NCI-H187 (cell line): Measurements from ENCODE around the gene AZI2.

ENCODE experiments used
- DNase-seq, 2 experiments: peaks; one replicate each; lab custom pipeline; 2025; lab: John Stamatoyannopoulos, UW

AZI2 gene, protein sequence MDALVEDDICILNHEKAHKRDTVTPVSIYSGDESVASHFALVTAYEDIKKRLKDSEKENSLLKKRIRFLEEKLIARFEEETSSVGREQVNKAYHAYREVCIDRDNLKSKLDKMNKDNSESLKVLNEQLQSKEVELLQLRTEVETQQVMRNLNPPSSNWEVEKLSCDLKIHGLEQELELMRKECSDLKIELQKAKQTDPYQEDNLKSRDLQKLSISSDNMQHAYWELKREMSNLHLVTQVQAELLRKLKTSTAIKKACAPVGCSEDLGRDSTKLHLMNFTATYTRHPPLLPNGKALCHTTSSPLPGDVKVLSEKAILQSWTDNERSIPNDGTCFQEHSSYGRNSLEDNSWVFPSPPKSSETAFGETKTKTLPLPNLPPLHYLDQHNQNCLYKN

DNA sequence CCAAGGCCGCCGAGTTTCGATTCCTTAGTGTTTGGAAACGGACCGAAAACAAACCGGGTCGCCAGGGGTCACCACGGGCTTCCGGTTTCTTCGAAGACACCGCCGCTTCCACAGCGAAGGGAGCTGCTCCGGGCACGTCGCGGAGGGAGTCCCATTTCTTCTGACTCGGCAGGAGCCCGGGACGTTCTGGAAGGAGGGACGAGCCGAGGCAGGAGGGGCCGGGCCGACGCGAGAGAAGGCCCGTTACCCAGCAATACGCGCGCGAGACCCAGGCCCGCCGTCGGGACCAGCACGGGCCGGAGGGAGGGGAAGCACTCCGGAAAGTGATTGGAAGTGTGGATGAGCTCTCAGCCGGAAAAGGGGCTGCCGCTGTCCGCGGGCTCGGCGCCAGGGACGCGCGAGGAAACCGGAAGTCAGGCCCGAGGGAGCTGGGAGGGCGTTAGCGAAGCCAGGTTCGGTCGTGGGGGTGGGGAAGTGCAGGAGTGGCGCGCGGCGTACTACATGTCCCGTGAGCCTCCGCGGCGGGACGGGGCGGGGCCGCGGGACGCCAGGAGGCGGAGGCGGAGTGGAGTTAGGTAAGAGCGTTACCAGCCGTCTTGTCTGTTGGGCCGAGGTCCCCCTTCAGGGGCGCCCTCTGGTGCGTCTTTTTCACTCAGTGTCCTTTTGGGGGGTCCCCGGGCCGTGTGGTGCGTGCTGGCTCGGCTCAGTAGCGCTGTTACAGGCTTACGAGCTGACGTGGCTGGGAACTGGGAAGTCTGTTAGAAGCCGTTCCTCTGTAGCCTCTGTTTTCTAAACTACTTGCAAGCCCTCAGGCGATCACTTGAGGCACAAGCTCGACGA, at the start of gene AZI2, which contains the start of gene ZCWPW2:
TSS of gene AZI2 (minus strand) at position 196 of the 840 bp plus-strand sequence. CDS start 8,207 bp downstream, outside the sequence.
TSS of gene ZCWPW2 (plus strand) at position 93 of the 840 bp plus-strand sequence. CDS start 64,348 bp downstream, outside the sequence.
- peak; percentile 81 to 83 for DNase-seq

DNA sequence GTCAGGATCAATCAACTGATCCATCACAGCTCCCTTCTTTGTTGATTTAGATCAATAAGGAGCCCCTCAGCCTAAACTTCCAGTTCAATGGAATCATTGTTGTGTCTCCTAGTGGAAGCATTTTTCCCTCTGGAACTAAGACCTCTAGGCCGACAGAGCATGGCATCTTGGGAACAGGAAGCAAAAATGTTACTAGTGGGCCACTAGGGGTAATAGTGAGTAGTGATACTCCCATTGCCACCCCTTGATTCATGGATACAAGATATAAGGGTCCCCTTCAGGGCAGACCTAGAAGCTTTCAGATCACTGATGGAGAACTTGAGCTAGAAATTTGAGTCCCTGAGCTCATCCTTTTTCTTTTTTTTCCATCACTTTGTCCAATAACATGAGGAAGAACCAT, 40.4 kb upstream of the AZI2 start:
- DNase-seq: no peak

DNA sequence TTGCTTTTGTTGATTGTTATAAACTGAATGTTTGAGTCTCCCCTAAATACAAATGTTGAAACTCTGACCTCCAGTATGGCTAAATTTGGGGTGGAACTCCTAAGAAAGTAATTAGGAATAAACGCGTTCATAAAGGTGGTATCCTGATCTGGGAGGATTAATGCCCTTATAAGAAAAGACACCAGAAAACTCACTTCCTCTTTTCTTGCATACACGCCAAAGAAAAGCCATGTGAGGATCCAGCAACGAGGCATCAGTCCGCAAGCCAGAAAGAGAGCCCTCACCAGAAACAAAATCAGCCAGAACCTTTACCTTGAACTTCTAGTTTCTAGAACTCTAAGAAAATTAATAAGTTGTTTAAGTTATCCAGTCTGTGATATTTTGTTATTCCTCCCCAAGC, 37.4 kb upstream of the AZI2 start:
- DNase-seq: no peak

DNA sequence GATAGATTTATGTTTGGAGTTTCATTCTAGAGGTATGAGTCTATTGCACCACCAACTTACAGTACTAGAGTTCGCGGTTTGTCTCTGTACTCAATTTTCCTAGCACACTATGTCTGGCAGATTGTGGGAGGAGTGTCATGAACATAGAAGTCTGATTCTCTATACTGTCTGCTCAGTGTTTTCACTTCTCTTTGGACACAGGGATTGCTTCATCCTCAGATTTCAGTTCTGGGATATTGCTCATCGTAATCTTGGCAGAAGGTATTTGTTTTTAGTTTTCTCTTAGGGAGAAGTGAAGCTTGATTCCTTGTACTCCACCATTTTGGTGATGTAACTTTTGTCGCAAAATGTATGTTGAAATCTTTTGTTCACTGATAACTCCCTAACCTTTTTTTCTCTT, 27.8 kb upstream of the AZI2 start:
- no peak for DNase-seq

DNA sequence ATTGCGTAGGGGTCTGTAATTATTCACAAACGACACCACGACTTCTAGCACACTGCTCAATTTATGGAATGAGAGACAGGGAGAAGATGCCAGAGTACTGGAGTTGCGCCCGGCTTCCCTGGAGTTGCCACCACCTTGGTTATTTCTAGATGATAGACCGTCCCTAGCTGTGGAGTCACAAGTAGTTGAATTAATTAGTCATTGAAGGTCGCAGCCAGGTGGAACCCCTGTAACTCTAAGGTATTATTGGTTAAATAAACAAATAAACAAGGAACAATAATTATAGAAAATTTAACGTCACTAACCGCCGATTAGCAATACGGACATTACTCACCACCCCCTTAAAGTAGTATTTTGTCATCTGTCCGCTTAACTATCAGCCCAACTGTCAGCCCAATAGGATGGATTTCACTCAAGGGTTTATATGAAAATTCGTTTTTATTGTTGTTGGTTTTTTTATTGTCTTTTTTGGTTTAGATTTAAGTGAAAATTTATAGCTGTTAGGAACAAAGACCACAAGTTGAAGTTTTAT, 911 bp upstream of the AZI2 start:
- DNase-seq: no peak

DNA sequence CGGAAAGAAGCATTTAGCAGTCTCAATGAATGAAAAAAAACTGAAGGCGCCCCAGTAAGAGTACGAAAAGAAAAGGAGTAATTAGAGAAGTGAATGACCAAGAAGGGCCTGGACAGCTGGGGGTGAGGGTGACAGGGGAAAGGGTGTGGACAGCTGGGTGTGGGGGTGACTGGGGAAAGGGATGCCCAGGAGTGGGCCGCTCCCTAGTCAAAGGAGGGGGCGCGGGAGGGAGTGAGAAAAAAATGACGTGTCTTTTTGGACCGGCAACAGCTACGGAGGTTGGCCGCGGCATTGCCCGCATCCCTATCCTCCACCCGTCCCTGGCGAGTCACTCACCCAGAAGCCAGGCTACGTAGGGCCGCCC, 377 bp downstream of the AZI2 start:
- no peak for DNase-seq

DNA sequence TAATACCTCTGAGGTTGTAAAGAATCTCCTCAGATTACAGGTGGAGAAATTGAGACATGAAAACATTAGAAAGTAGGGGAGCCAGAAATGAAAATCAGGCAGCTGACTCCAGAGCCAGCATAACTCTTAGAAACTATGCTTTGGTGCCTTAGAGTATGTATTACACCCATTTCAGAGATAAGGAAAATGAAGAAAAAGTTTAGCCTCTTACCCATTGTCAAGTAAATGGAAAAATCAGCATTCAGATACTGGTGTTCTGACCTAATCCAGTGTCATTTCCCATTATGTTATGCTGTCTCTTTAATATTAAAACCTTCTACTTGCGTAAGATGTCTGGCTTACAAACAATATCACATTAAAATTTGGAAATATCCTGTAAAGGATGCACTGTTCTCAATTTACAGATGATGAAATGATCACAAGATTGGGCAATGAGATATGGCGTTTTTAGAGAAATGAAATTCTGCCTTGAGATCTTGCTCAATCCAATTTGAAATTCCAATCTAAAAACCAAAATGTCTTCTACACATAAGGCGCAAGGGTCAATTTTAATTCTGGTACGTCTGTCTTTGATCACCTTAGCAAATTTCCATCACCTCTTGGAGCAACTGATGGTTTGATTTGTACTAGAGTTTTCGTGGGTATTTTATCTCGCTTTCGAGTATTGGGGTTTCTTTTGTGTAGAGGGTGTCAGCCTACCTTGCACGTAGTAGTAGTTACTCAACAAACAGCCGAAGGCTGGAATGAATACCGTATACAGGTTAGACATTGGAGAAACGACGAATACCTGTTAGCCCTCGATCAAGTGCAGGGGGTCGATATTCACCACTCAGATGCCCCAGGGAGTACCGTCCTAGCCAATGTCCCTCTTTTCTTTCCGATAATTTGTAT, 1.0 kb downstream of the AZI2 start:
- no peak for DNase-seq

DNA sequence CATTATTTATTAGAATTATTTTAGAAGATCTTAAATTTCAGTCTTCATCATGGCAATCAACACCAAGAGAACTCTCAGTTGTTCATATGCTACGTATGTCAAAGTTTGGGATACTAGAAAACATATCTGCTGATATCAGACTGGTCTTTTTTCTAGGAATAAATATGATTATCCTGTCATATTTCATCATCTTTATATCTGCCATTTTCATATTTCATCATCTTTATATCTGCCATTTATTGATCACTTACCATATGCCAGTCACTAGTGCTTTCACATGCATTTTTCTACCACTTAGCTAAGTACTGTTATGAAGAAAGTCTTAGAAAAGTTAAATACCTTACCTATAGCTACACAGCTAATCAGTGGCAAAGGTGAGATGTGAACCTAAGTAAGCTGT, 2.9 kb downstream of the AZI2 start:
- DNase-seq: no peak

DNA sequence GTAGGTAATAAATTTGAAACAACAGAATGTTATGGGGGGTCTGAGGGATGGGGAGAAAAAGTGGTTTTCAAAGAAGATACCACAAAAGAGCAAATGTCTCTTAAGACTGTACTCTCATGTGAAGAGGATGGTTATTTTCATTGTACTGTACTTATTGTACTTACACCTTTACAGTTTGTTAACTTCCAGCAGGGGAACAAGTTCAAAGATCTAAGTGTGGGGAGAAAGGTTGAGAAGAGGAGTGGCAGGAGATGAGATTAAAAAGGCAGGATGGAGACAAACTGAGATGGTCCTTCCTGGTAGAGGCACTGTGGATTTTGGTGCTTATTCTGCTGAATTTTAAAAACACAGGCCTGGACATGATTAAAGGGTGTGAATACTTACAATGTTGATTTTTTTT, 5.5 kb downstream of the AZI2 start:
- DNase-seq: no peak

DNA sequence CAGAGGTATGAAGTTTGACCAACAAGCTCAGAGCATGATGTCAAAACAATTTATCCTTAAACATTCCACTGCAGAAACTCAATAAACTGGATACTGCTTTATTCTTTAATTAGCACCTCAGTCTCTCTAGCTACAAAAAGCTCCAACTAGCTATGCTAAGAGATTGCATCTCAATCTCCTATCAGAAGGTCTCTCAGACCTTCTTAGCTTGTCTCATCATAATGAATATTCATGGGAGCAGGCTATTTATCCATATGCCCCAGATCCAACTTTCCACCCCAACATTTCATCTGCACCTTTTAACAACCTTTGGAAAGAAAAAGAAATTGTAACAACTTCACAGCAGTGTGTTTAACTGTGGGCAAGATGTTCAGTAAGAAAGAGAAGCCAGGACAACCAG, 11.4 kb downstream of the AZI2 start:
- no peak for DNase-seq

DNA sequence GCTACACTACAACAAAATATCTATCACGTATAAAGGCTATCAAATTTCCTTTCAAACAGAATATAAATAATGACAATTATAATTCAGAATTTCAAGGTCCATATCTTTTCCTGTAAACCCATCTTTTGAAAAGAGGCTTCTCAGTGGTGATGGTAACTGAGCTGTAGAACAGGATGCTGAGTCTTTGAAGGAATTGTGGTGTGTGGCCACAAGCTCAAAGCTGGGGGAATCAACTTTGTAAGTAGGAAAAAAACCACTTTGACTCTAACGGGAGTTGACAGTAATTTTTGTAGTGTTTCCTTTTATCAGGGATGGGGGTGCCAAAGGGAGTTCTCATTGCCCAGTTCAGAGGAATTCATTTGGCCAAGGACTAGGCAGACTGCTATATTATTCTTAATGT, 13.4 kb downstream of the AZI2 start:
- no peak for DNase-seq

DNA sequence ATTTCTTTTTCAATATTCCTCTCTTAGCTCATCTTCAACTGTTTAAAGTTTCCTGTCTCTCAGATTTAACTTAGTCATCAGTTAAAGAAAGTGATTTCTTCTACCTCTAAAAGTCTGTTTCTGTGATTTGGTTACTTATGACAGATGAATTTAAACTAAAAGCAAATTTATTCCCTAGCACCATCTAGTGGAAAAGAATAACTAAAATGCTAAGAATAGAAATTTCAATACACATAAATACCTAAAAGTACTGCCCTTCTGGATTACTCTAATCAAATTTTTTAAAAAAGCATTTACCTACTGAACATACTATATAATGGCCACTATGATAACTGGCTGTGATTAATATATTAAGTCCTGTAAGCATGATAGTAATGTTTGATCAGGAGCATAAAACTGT, 14.1 kb downstream of the AZI2 start:
- no peak for DNase-seq

DNA sequence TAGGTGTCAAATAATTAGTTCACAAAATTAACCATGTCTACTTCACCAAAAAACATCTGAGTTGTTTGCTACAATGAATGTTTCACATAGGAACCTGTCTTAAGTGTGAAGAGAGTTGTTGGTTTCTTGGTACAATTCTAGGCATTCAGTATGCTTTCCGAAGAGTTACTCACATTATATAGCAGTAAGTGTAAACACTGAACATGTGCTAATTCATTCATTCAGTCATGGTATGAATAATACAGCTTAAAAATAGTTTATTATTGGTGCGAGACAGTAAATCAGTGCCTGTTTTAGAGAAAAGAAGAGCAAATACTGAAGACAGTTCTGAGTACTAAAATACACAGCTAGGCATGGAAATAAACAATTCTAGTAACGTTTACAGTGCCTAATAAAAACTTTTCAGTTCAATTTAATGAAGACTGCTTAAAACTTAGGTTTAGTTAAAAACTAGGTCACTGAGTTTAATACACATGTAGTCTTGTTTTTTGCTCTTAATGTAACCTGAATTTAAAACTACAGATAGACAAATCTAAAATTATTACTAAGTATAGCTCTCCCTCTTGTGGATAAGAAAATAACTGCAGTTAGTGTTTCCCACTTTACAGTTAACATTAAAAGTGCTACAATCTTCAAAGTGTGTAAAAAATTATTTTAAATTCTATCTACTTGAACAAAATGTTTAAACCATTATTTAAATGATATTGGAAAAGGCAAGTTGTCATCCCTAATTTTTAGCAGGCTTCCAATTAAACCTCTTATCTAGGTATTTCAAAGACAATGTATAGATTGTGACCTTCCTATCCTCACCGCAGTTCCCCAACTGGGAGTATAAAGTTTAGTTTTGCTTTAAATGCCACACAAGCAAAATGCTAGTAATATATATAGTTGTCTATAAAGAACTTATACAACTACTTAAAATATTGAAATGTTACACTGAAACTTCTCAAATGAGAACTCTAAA, 20.2 kb downstream of the AZI2 start:
- DNase-seq: no peak

DNA sequence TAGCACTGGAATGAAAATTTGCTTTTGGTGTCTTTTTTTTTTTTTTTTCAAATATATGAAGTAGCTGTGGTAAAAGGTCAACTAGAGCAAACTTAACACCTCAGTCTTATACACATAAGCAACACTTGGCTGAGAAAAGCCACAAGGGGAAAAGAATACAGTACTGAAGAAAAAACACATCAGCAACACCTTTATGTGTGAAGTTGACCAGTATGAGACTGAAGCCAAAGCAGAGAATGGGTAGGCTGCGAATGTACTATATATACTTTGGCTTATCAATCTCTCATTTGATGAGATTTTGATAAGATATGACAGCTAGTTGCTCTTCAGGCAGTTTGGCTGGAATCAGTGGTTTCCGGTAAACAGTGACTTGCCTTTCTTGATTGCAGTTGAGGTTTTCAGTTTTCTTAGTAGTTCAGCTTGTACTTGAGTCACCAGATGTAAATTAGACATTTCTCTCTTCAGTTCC, 22.1 kb downstream of the AZI2 start:
- no peak for DNase-seq

DNA sequence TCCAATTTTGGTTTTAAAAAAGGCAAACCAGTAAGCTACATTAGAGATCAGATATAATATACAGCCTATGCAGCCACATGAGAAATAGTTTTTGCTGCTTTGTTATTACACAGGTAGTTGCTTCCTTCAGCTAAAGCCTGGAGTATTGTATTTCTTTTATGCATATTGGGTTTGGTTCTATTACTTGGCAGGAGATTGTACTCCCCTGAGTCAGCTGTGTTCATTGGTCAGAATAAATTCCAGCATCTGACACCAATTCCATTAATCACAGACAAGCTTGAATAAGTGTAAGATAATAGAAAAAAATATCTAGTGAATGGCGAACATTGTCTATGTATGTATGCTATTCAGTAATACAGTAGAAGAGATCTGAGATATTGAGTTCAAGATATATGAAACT, 26.2 kb downstream of the AZI2 start:
- no peak for DNase-seq

DNA sequence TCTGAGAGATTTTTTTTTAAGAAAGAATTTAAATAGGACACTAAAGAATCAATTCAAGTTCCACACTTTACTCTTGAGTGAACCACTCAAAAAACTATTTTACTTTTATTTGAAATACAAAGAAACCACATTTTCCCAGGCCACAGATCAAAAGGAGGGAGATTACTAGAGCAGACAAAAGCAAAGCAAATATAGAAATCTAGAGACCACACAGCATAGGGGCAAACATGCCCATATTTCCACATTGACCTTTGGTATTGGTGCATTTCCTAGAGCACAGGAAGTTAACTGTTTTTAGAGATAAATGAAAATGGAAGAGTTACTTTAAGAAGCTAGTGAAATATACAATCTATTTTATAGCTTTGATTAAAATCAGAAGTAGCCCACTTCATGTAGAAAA, 27.6 kb downstream of the AZI2 start:
- no peak for DNase-seq

DNA sequence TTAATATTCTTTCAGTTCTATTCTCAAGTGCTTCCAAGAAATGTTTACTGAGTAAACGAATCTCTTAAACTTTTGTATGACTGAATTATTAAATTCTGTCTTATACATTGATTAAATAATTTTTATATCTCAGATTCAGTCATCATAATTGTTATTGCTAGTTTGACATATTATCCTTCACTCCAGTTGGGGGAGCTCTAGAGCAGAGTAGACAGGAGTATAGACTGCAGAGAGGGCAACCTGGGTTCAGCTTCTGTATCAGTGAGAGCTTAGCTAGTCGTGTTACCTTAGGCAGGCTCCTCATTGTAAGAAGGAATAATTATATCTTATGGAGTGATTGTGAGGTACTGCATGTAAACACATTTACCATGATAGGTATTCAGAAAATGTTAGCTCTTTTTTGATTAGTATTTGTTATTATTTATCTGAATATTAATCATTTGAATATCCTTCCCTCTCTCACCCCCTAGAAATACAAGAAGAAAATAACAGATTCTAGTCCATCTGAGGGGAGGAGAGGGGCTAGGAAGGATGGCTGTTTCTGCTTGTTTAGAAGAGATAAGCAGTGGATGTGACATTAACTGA, 31.1 kb downstream of the AZI2 start:
- no peak for DNase-seq

DNA sequence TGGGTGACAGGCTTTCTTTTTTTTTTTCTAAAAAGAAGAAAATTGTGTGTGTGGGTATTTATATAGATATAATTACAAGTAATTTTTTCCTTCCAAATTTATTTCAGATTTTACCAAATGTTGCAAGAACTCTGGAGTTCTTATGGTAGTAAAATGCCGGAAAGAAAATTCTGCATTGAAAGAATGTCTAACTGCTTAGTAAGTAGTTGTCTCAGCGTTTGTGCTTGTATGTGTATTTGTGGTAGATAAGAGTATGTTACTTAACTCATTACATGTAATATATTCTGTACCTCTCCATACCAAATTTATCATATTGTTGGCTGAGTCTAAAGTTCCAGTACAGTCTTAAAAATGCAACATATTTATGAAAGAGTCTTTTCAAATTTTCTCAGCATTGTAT, 32.4 kb downstream of the AZI2 start:
- no peak for DNase-seq

DNA sequence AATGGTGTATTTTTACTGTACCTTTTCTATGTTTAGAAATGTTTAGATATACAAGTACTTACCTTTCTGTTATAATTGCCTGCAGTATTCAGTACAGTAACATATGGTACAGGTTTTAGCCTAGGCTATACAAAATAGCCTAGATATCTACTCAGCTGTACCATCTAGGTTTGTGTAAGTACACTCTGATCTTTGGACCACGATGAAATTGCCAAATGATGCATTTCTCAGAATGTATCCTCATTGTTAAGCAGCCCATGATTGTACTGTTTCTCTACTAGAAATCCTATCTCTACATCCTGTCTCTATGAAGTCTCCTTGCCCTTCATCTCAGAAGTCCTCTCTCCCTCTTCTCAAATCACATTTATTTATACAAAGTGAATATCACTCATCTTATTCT, 32.9 kb downstream of the AZI2 start:
- DNase-seq: no peak

DNA sequence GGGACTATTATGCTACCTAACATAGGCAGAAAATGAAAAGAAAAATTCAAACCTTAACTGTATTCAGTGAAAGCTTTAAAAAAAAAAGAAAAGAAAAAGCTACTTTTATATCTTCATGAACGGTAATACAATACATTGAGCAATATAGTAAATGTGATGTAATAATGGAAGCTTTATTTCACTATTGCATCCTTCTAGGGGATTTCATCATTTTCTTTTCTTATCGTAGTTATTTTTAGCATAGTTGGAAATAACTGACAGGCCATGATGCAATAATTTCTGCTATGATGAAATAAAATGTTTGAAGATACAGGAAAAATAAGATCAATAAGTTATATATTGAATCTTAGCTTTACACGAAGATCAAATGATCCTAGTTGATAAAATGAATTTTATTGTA, 40.4 kb downstream of the AZI2 start:
- no peak for DNase-seq
